Measurements from ENCODE around the gene ACSS2. TPM values are rescaled to one million over a fixed set of nuclear protein-coding genes. Genes with fewer than 3 reads are reported as not detected.
A peak's percentile ranks its signal among the peaks of the same experiment; 100 is the strongest.

Gene ACSS2
- polyA plus RNA-seq, 6 donors from 2014 or later = 4.8 to 20.1 (median 5.7) TPM

- H3K4me3 Mint-ChIP-seq = no peak overlapping the region
- H3K36me3 Mint-ChIP-seq = peaks cover 4 to 6% of the 10 kb centered on the region in 2 donors
- no peak for ATAC-seq (ENCODE audit: low read depth in 2 of 2)
- H3K27me3 Mint-ChIP-seq = no peaks in the 10 kb centered on the region
- no peaks in the 10 kb centered on the region for H3K9me3 Mint-ChIP-seq
- no peak overlapping the region for H3K27ac Mint-ChIP-seq
- no peak for DNase-seq
- peaks cover 0 to 8% (median 5%) of the 10 kb centered on the region in 3 donors for H3K4me1 Mint-ChIP-seq
Measured at GRCh38 chr20:34861386-34862084, 14.9 kb upstream of the ACSS2 start.

- H3K27ac Mint-ChIP-seq = peak overlapping the region in 1 of 6 donors; percentile 39
- peaks cover 0 to 8% (median 5%) of the 10 kb centered on the region in 3 donors for H3K4me1 Mint-ChIP-seq
- DNase-seq (no peak), ATAC-seq (ENCODE audit: low read depth in 2 of 2) (no peak)
- peaks cover 4 to 6% of the 10 kb centered on the region in 2 donors for H3K36me3 Mint-ChIP-seq
- no peaks in the 10 kb centered on the region for H3K9me3 Mint-ChIP-seq
- no peak overlapping the region for H3K4me3 Mint-ChIP-seq
- H3K27me3 Mint-ChIP-seq = no peaks in the 10 kb centered on the region
Measured at GRCh38 chr20:34862724-34863123, 13.7 kb upstream of the ACSS2 start.

- no peaks in the 10 kb centered on the region for H3K9me3 Mint-ChIP-seq
- H3K4me3 Mint-ChIP-seq = peak overlapping the region in 1 of 8 donors; percentile 29
- DNase-seq (no peak), ATAC-seq (ENCODE audit: low read depth in 2 of 2) (no peak)
- peaks cover 4 to 6% of the 10 kb centered on the region in 2 donors for H3K36me3 Mint-ChIP-seq
- no peaks in the 10 kb centered on the region for H3K27me3 Mint-ChIP-seq
- H3K27ac Mint-ChIP-seq = no peak overlapping the region
- H3K4me1 Mint-ChIP-seq = peaks cover 0 to 8% (median 5%) of the 10 kb centered on the region in 3 donors
Measured at GRCh38 chr20:34863421-34863965, 12.9 kb upstream of the ACSS2 start.

- H3K27ac Mint-ChIP-seq = no peak overlapping the region
- H3K27me3 Mint-ChIP-seq = no peaks in the 10 kb centered on the region
- peaks cover under 1 to 8% (median 5%) of the 10 kb centered on the region in 3 donors for H3K4me1 Mint-ChIP-seq
- H3K9me3 Mint-ChIP-seq = no peaks in the 10 kb centered on the region
- H3K4me3 Mint-ChIP-seq = no peak overlapping the region
- DNase-seq (no peak), ATAC-seq (ENCODE audit: low read depth in 2 of 2) (no peak)
- H3K36me3 Mint-ChIP-seq = peaks cover 4 to 6% of the 10 kb centered on the region in 2 donors
Measured at GRCh38 chr20:34864216-34864615, 12.2 kb upstream of the ACSS2 start.

- no peaks in the 10 kb centered on the region for H3K9me3 Mint-ChIP-seq
- ATAC-seq (ENCODE audit: low read depth in 2 of 2) (no peak), DNase-seq (no peak)
- peak overlapping the region; percentile 7 to 93 (median 88) for H3K4me3 Mint-ChIP-seq
- H3K4me1 Mint-ChIP-seq = peaks cover 43 to 49% (median 43%) of the 10 kb centered on the region in 3 donors
- peak overlapping the region in 3 of 6 donors; percentile 18 to 74 (median 49) for H3K27ac Mint-ChIP-seq
- no peaks in the 10 kb centered on the region for H3K27me3 Mint-ChIP-seq
- H3K36me3 Mint-ChIP-seq = no peaks in the 10 kb centered on the region
Measured at GRCh38 chr20:34871320-34871926, 5.0 kb upstream of the ACSS2 start.

- Mint-ChIP-seq H3K4me1 (peaks cover 48 to 53% (median 49%) of the 10 kb centered on the region in 3 donors), H3K27me3 (no peaks in the 10 kb centered on the region), H3K27ac (peak overlapping the region in 3 of 6 donors; percentile 10 to 92 (median 35)), H3K36me3 (no peaks in the 10 kb centered on the region), H3K4me3 (peak overlapping the region; percentile 73 to 93 (median 89)), H3K9me3 (no peaks in the 10 kb centered on the region)
- DNase-seq (no peak), ATAC-seq (ENCODE audit: low read depth in 2 of 2) (no peak)
Measured at GRCh38 chr20:34871966-34872621, 4.3 kb upstream of the ACSS2 start.

GRCh38 chr20:34872622-34873224, 3.7 kb upstream of the ACSS2 start, which contains the start of gene GGT7:
Gene GGT7 (minus strand): TSS chr20:34872856. CDS start chr20:34872815, 41 bp downstream.
- Mint-ChIP-seq H3K4me3 (peak within 1 kb of the TSS; percentile 83 to 93 (median 90)), H3K36me3 (no peaks in the 10 kb centered on the region), H3K9me3 (no peaks in the 10 kb centered on the region), H3K27me3 (no peaks in the 10 kb centered on the region), H3K27ac (peak within 1 kb of the TSS in 5 of 6 donors; percentile 49 to 92 (median 84)), H3K4me1 (peaks cover 50 to 56% (median 50%) of the 10 kb centered on the region in 3 donors)
- DNase-seq = peak; percentile 82
- ATAC-seq (ENCODE audit: low read depth in 2 of 2) = peak; percentile 65

- DNase-seq (no peak), ATAC-seq (ENCODE audit: low read depth in 2 of 2) (no peak)
- Mint-ChIP-seq H3K27ac (peak overlapping the region in 4 of 6 donors; percentile 71 to 82 (median 74)), H3K36me3 (no peaks in the 10 kb centered on the region), H3K9me3 (no peaks in the 10 kb centered on the region), H3K27me3 (no peaks in the 10 kb centered on the region), H3K4me3 (peak overlapping the region; percentile 23 to 93 (median 86)), H3K4me1 (peaks cover 50 to 56% (median 50%) of the 10 kb centered on the region in 3 donors)
Measured at GRCh38 chr20:34873583-34874093, 2.8 kb upstream of the ACSS2 start.

GRCh38 chr20:34874094-34874654, 2.2 kb upstream of the ACSS2 start:
- peak overlapping the region in 3 of 6 donors; percentile 74 to 82 (median 75) for H3K27ac Mint-ChIP-seq
- H3K4me3 Mint-ChIP-seq = peak overlapping the region; percentile 23 to 93 (median 86)
- no peaks in the 10 kb centered on the region for H3K9me3 Mint-ChIP-seq
- H3K4me1 Mint-ChIP-seq = peaks cover 50 to 56% (median 53%) of the 10 kb centered on the region in 3 donors
- H3K27me3 Mint-ChIP-seq = no peaks in the 10 kb centered on the region
- no peaks in the 10 kb centered on the region for H3K36me3 Mint-ChIP-seq
- peak; percentile 23 for DNase-seq
- no peak for ATAC-seq (ENCODE audit: low read depth in 2 of 2)

GRCh38 chr20:34875642-34876405, 588 bp upstream of the ACSS2 start:
- Mint-ChIP-seq H3K27me3 (no peaks in the 10 kb centered on the region), H3K36me3 (no peaks in the 10 kb centered on the region), H3K27ac (peak overlapping the region; percentile 67 to 96 (median 79)), H3K4me1 (peaks cover 44 to 56% (median 49%) of the 10 kb centered on the region in 3 donors), H3K4me3 (peak overlapping the region; percentile 84 to 95 (median 92)), H3K9me3 (no peaks in the 10 kb centered on the region)
- DNase-seq (no peak), ATAC-seq (ENCODE audit: low read depth in 2 of 2) (peak; percentile 71 to 72)

- Mint-ChIP-seq H3K4me3 (no peak overlapping the region), H3K27me3 (no peaks in the 10 kb centered on the region), H3K27ac (peak overlapping the region in 1 of 6 donors; percentile 56), H3K4me1 (peaks cover 16 to 20% (median 18%) of the 10 kb centered on the region in 3 donors), H3K36me3 (no peaks in the 10 kb centered on the region), H3K9me3 (no peaks in the 10 kb centered on the region)
- ATAC-seq (ENCODE audit: low read depth in 2 of 2) (no peak), DNase-seq (no peak)
Measured at GRCh38 chr20:34880215-34880850, 3.9 kb downstream of the ACSS2 start.

Measured in naive B cell (primary cell).